Body of pancreas (tissue), 4 donors: Measurements from ENCODE around the gene SERTAD1.

Source experiments
- CTCF ChIP-seq, 7 experiments: fragments of 450-650 bp in 4 of 7; fragments of 200-600 bp in 3 of 7; sonication (generic) in 3 of 7; IDR thresholded peaks; one replicate each; pipeline ENCODE4 v1.5.1; 2016 to 2019; ENCODE audit warnings: antibody characterized with exemption in 7 of 7
- POLR2A ChIP-seq, 3 donors: fragments of 450-650 bp; IDR thresholded peaks; one replicate each; pipeline ENCODE4 v1.6.1; 2016; ENCODE audit warnings: antibody characterized with exemption in 3 of 3, mild to moderate bottlenecking in 2 of 3

GRCh38 chr19:40444825-40445312 lies 19.1 kb upstream of the SERTAD1 start:
- no peak for TF ChIP-seq POLR2A (IDR thresholded peaks at IDR 0.05)
- TF ChIP-seq CTCF (IDR thresholded peaks at IDR 0.05) = peak in 3 of 7 experiments; percentile 8 to 26 (median 26)
